Measurements from ENCODE around the gene STK32B. TPM values are rescaled to one million over a fixed set of nuclear protein-coding genes. Genes with fewer than 3 reads are reported as not detected.

Gene STK32B
- total and polyA plus RNA-seq, 2 of the 8 experiments (the other 6 are each of a cell fraction or from before 2014, with no cell fraction given): 2.3 to 2.5 TPM

- Histone ChIP-seq H4K5ac (ENCODE audit: insufficient read length, low read depth, low read length) (no peak overlapping the region), H3K18ac (ENCODE audit: extremely low read depth, low read length) (no peak overlapping the region), H2BK15ac (ENCODE audit: low read length) (no peak overlapping the region), H3K79me2 (ENCODE audit: control insufficient read depth in 1 of 2, insufficient read depth in 2 of 2, low read length in 2 of 2) (no peaks in the 10 kb centered on the region), H3K36me3 (ENCODE audit: control insufficient read depth in 2 of 4, insufficient read depth in 4 of 4, low read length in 3 of 4) (no peaks in the 10 kb centered on the region), H2BK12ac (ENCODE audit: low read depth, low read length) (no peak overlapping the region), H2AFZ (ENCODE audit: low read length) (no peak overlapping the region), H4K8ac (ENCODE audit: extremely low read depth, insufficient read depth, low read length) (no peak overlapping the region), H3K27ac (ENCODE audit: low read depth, low read length) (no peak overlapping the region), H3K4me3 (ENCODE audit: extremely low read depth in 1 of 4, insufficient read depth in 2 of 4, low read depth in 3 of 4, low read length in 4 of 4) (no peak overlapping the region), H3K23ac (ENCODE audit: insufficient read length) (no peak overlapping the region), H3K4me1 (replicated peaks in 1 of 4; ENCODE audit: control insufficient read depth in 3 of 4, insufficient read depth in 4 of 4, low read length in 3 of 4) (no peaks in the 10 kb centered on the region; a peak in 1 of 7 replicates), H2BK120ac (replicated peaks; ENCODE audit: low read depth, low read length) (no peak overlapping the region), H3K4ac (replicated peaks; ENCODE audit: insufficient read length, low read depth, low read length) (no peak overlapping the region), H2AK5ac (ENCODE audit: low read depth, low read length) (no peak overlapping the region), H4K91ac (replicated peaks; ENCODE audit: insufficient read length, low read length) (no peak overlapping the region), H3K14ac (ENCODE audit: insufficient read length) (no peak overlapping the region), H3K23me2 (ENCODE audit: low read depth, low read length) (no peaks in the 10 kb centered on the region), H2BK5ac (ENCODE audit: low read depth, low read length) (no peak overlapping the region), H3K27me3 (replicated peaks in 1 of 4; ENCODE audit: control insufficient read depth in 3 of 4, extremely low read depth in 1 of 4, insufficient read depth in 3 of 4, low read length in 3 of 4) (no peaks in the 10 kb centered on the region), H3K79me1 (ENCODE audit: low read depth, low read length) (no peaks in the 10 kb centered on the region), H3K4me2 (ENCODE audit: insufficient read depth in 1 of 2, low read depth in 2 of 2, low read length in 2 of 2) (no peak overlapping the region), H3K9ac (replicated peaks in 1 of 4; ENCODE audit: extremely low read depth in 1 of 4, low read depth in 3 of 4, low read length in 3 of 4) (no peak overlapping the region), H4K20me1 (replicated peaks in 1 of 2; ENCODE audit: control insufficient read depth in 1 of 2, insufficient read depth in 2 of 2, low read length in 2 of 2) (no peaks in the 10 kb centered on the region), H3K9me3 (ENCODE audit: insufficient read depth in 2 of 2, low read depth in 1 of 2, low read length in 1 of 2) (no peaks in the 10 kb centered on the region), H2BK20ac (ENCODE audit: low read length) (no peak overlapping the region), H3K56ac (replicated peaks; ENCODE audit: insufficient read length, low read depth, low read length) (no peak overlapping the region)
- ChIA-PET CTCF (ENCODE audit: partially characterized antibody) (no interaction called here), POLR2A (ENCODE audit: partially characterized antibody) (no interaction called here)
- no peak for FAIRE-seq
- TF ChIP-seq E2F6 (IDR thresholded peaks at IDR 0.05) (no peak), ASH2L (IDR thresholded peaks at IDR 0.05; ENCODE audit: low read length) (no peak), EGR1 (IDR thresholded peaks at IDR 0.05; ENCODE audit: borderline replicate concordance, low read depth, low read length) (no peak)
- 72% methylated on average over 6 of the region's 6 CpGs; no CpG with 5 or more reads in 1 of the 2 experiments for WGBS, 2 experiments (ENCODE audit: extremely low coverage in 1 of 2, insufficient coverage in 1 of 2, insufficient read length in 1 of 2, insufficient replicate concordance in 2 of 2, low coverage in 1 of 2, low lambda C conversion rate in 2 of 2, missing lambda C conversion rate in 1 of 2)
- DNase-seq (ENCODE audit: low read depth in 1 of 2, low spot score in 2 of 2): no peak
Measured at GRCh38 chr4:5192271-5192670, 141.0 kb downstream of the STK32B start.

Measured in H1 (cell line).